ENCODE data around the gene BMP7.
"Not testable (repeated sequence)": the region's sequence is repeated elsewhere in the genome, so short reads cannot be mapped to it uniquely, and the experiment has no call there.

The BMP7 gene

GRCh38 chr20:57163041-57163440 is 103.4 kb downstream of the BMP7 start:
- DNase-seq: no peak

GRCh38 chr20:57162362-57162652 is 104.1 kb downstream of the BMP7 start:
- DNase-seq: no peak

GRCh38 chr20:57161478-57162361 is 104.7 kb downstream of the BMP7 start:
- DNase-seq: no peak

- no peak for DNase-seq
Observed at GRCh38 chr20:57160985-57161384, 105.5 kb downstream of the BMP7 start.

- no peak for DNase-seq
Observed at GRCh38 chr20:57159945-57160610, 106.4 kb downstream of the BMP7 start.

GRCh38 chr20:57159193-57159851 is 107.1 kb downstream of the BMP7 start:
- DNase-seq: no peak

- DNase-seq: no peak
Observed at GRCh38 chr20:57158474-57158873, 108.0 kb downstream of the BMP7 start.

GRCh38 chr20:57157787-57158186 is 108.7 kb downstream of the BMP7 start:
- not testable (repeated sequence) for DNase-seq

GRCh38 chr20:57157106-57157691 is 109.2 kb downstream of the BMP7 start:
- no peak for DNase-seq

GRCh38 chr20:57156011-57156729 is 110.3 kb downstream of the BMP7 start:
- DNase-seq: no peak

GRCh38 chr20:57155415-57155814 is 111.0 kb downstream of the BMP7 start:
- no peak for DNase-seq

- DNase-seq: no peak
Observed at GRCh38 chr20:57153238-57153905, 113.1 kb downstream of the BMP7 start.

GRCh38 chr20:57152557-57152956 is 113.9 kb downstream of the BMP7 start:
- DNase-seq: no peak

- no peak for DNase-seq
Observed at GRCh38 chr20:57150559-57150958, 115.9 kb downstream of the BMP7 start.

- DNase-seq: no peak
Observed at GRCh38 chr20:57148263-57148662, 118.2 kb downstream of the BMP7 start.

- no peak for DNase-seq
Observed at GRCh38 chr20:57147185-57147584, 119.3 kb downstream of the BMP7 start.

GRCh38 chr20:57146155-57146554 is 120.3 kb downstream of the BMP7 start:
- DNase-seq: no peak

- DNase-seq: no peak
Observed at GRCh38 chr20:57145089-57145631, 121.3 kb downstream of the BMP7 start.

- no peak for DNase-seq
Observed at GRCh38 chr20:57143173-57143572, 123.3 kb downstream of the BMP7 start.

GRCh38 chr20:57142667-57143066 is 123.8 kb downstream of the BMP7 start:
- DNase-seq: no peak

GRCh38 chr20:57141492-57141891 is 124.9 kb downstream of the BMP7 start:
- no peak for DNase-seq

GRCh38 chr20:57140416-57140965 is 126.0 kb downstream of the BMP7 start:
- DNase-seq: no peak
